HL-60 (cell line): ENCODE measurements around the gene POLR3E.

Experiments
- CTCF ChIP-seq: IDR thresholded peaks from one replicate; pipeline ENCODE4 v1.5.1; 2011; ENCODE audit warnings: low read length, control low read depth, inconsistent platforms; ENCODE audit not compliant: insufficient read depth
- GABPA ChIP-seq: IDR thresholded peaks from 2 replicates; pipeline ENCODE4 v1.6.1; 2012; ENCODE audit warnings: low read depth
- POLR2AphosphoS5 ChIP-seq: IDR thresholded peaks from 2 replicates; pipeline ENCODE4 v1.6.1; 2012; ENCODE audit warnings: low read depth

GRCh38 chr16:22383827-22384226, 86.6 kb downstream of the POLR3E start:
- TF ChIP-seq CTCF (no peak), POLR2AphosphoS5 (no peak), GABPA (no peak)
